Lower leg skin (tissue), 4 donors: Measurements from ENCODE around the gene ZNF138. TPM values are rescaled to one million over a fixed set of nuclear protein-coding genes. Genes with fewer than 3 reads are reported as not detected.
"Not testable (repeated sequence)": the region's sequence is repeated elsewhere in the genome, so short reads cannot be mapped to it uniquely, and the experiment has no call there.

Experiments
- DNase-seq, 2 donors: peaks; one replicate each; pipeline ENCODE4 v3.0.0-alpha.2; 2019; ENCODE audit warnings: low spot score in 2 of 2
- H3K4me3 ChIP-seq: fragments of 200-600 bp; sonication (generic); 2 replicates; pipeline ENCODE4 v1.5.1; 2017; ENCODE audit warnings: mild to moderate bottlenecking, low read depth; ENCODE audit not compliant: poor library complexity, severe bottlenecking
- POLR2A ChIP-seq, 2 donors: fragments of 450-650 bp; IDR thresholded peaks; one replicate each; pipeline ENCODE4 v1.6.1; 2016 to 2017; ENCODE audit warnings: antibody characterized with exemption in 2 of 2, mild to moderate bottlenecking in 1 of 2, moderate library complexity in 1 of 2
- WGBS, 2 donors: methylation state at CpG; one replicate each; pipeline ENCODE4 v1.1.5; 2018; 5-methylcytosine and 5-hydroxymethylcytosine counted together
- intact Hi-C: fragments of 100-400 bp; cut with DNase I; formaldehyde crosslinking; loops from one replicate; pipeline ENCODE4 v1.15.0; 2023; ENCODE audit warnings: low total_unique reads
- total RNA-seq, 4 donors: library from RNA; depleted of rRNA; stranded (reverse); fragments of >200 nt; gene quantifications; one replicate each; pipeline ENCODE4 v1.1.0, GENCODE V29; 2016
- TF ChIP-seq, protein P1 (sequence below), 3 donors: fragments of 450-650 bp; IDR thresholded peaks; one replicate each; pipeline ENCODE4 v1.5.1; 2016; ENCODE audit warnings: antibody characterized with exemption in 3 of 3, mild to moderate bottlenecking in 3 of 3, moderate library complexity in 2 of 3

Gene ZNF138
- total RNA-seq, 4 donors from 2014 or later: 21.8 to 36.0 (median 25.2) TPM

DNA sequence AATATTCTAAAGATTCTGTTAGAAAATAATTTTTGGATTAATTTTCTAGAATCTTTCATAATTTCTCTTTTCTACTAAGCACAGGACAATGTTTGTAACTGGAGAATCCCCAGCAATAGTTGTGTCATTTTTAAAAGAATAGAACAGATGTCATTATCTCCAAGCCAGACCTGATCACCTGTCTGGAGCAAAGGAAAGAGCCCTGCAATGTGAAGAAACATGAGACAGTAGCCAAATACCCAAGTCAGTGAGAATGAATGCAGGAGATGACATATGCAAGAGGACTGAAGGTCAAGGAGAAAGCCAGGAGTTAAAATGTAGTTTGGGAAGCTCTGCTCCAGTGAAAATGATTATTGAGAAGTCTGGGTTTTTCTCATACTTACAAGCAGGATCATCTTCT lies 25.4 kb upstream of the ZNF138 start:
- TF ChIP-seq, protein P1, sequence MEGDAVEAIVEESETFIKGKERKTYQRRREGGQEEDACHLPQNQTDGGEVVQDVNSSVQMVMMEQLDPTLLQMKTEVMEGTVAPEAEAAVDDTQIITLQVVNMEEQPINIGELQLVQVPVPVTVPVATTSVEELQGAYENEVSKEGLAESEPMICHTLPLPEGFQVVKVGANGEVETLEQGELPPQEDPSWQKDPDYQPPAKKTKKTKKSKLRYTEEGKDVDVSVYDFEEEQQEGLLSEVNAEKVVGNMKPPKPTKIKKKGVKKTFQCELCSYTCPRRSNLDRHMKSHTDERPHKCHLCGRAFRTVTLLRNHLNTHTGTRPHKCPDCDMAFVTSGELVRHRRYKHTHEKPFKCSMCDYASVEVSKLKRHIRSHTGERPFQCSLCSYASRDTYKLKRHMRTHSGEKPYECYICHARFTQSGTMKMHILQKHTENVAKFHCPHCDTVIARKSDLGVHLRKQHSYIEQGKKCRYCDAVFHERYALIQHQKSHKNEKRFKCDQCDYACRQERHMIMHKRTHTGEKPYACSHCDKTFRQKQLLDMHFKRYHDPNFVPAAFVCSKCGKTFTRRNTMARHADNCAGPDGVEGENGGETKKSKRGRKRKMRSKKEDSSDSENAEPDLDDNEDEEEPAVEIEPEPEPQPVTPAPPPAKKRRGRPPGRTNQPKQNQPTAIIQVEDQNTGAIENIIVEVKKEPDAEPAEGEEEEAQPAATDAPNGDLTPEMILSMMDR (IDR thresholded peaks at IDR 0.05): no peak
- TF ChIP-seq POLR2A (IDR thresholded peaks at IDR 0.05): no peak
- intact Hi-C loops: no loop called here
- no peak for DNase-seq
- no peak overlapping the region for H3K4me3 ChIP-seq

GRCh38 chr7:64774204-64774842 lies 19.9 kb upstream of the ZNF138 start:
- no peak for TF ChIP-seq POLR2A (IDR thresholded peaks at IDR 0.05)
- TF ChIP-seq, protein P1 (IDR thresholded peaks at IDR 0.05): no peak
- H3K4me3 ChIP-seq: no peak overlapping the region
- intact Hi-C loops: no loop called here
- DNase-seq: no peak
- 90 to 91% methylated on average over 2 of the region's 2 CpGs for WGBS, 2 donors

GRCh38 chr7:64775289-64775688 lies 18.9 kb upstream of the ZNF138 start:
- intact Hi-C loops: no loop called here

GRCh38 chr7:64784842-64785241 lies 9.4 kb upstream of the ZNF138 start:
- 78 to 82% methylated on average over 5 to 8 of the region's 23 CpGs for WGBS, 2 donors
- H3K4me3 ChIP-seq, intact Hi-C loops, DNase-seq: not testable (repeated sequence)

More at GRCh38 chr7:64775289-64775688, 18.9 kb upstream of the ZNF138 start:
- WGBS, 2 donors: 74 to 76% methylated on average over 3 of the region's 3 CpGs
- no peak overlapping the region for H3K4me3 ChIP-seq
- DNase-seq: no peak
- TF ChIP-seq POLR2A (IDR thresholded peaks at IDR 0.05): no peak
- TF ChIP-seq, protein P1 (IDR thresholded peaks at IDR 0.05): no peak

- no peak for TF ChIP-seq POLR2A (IDR thresholded peaks at IDR 0.05)
- TF ChIP-seq, protein P1 (IDR thresholded peaks at IDR 0.05): no peak
- intact Hi-C loops: no loop called here
- DNase-seq: no peak
- no peak overlapping the region for H3K4me3 ChIP-seq
Observed at GRCh38 chr7:64787295-64787694, 6.9 kb upstream of the ZNF138 start.

DNA sequence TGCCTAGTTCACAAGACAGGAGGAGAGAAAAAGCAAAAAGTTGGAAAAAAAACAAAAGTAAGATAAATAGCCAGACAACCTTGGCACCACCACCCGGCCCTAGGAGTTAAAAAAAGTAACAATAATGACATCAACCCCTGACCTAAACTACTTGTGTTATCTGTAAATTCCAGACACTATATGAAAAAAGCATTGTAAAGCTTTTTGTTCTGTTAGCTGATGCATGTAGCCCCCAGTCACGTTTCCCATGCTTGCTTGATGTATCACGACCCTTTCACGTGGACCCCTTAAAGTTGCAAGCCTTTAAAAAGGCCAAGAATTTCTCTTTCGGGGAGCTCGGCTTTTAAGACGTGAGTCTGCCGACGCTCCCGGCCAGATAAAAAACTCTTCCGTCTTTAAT lies 5.0 kb upstream of the ZNF138 start:
- H3K4me3 ChIP-seq, intact Hi-C loops, DNase-seq: not testable (repeated sequence)
- WGBS, 2 donors: 69% methylated on average over 11 of the region's 11 CpGs

- TF ChIP-seq, protein P1 (IDR thresholded peaks at IDR 0.05): no peak
- no peak for TF ChIP-seq POLR2A (IDR thresholded peaks at IDR 0.05)
- no peak for DNase-seq
- H3K4me3 ChIP-seq: no peak overlapping the region
- intact Hi-C loops: no loop called here
- 80 to 82% methylated on average over 4 of the region's 4 CpGs for WGBS, 2 donors
Observed at GRCh38 chr7:64793106-64793755, 997 bp upstream of the ZNF138 start.
